HCT116 (cell line): Measurements from ENCODE around the gene CTIF.

ENCODE experiments used
- CTCF ChIP-seq, 3 experiments: fragments of 200-600 bp in 1 of 3; sonication (generic) in 1 of 3; IDR thresholded peaks in 2 of 3; conservative IDR thresholded peaks in 1 of 3; 2 replicates each; pipeline ENCODE4 v1.5.1; 2012 to 2017; ENCODE audit warnings: low read depth in 2 of 3, low read length in 2 of 3, antibody characterized with exemption in 1 of 3, borderline replicate concordance in 1 of 3, control low read depth in 1 of 3, mild to moderate bottlenecking in 1 of 3, mixed read lengths in 1 of 3, mixed run types in 1 of 3, moderate library complexity in 1 of 3; ENCODE audit not compliant: insufficient read depth in 1 of 3
- ELF1 ChIP-seq: IDR thresholded peaks from 2 replicates; pipeline ENCODE4 v1.6.1; 2012; ENCODE audit warnings: low read depth, borderline replicate concordance
- EZH2 ChIP-seq: fragments of 200-600 bp; sonication (generic); IDR thresholded peaks from 2 replicates; pipeline ENCODE4 v1.6.1; 2017; ENCODE audit warnings: antibody characterized with exemption, mixed run types
- EZH2phosphoT487 ChIP-seq: fragments of 200-600 bp; IDR thresholded peaks from 2 replicates; pipeline ENCODE4 v1.6.1; 2018; ENCODE audit warnings: antibody characterized with exemption, borderline replicate concordance
- RAD21 ChIP-seq: IDR thresholded peaks from 2 replicates; pipeline ENCODE4 v1.6.1; 2012; ENCODE audit warnings: low read depth, mild to moderate bottlenecking

DNA sequence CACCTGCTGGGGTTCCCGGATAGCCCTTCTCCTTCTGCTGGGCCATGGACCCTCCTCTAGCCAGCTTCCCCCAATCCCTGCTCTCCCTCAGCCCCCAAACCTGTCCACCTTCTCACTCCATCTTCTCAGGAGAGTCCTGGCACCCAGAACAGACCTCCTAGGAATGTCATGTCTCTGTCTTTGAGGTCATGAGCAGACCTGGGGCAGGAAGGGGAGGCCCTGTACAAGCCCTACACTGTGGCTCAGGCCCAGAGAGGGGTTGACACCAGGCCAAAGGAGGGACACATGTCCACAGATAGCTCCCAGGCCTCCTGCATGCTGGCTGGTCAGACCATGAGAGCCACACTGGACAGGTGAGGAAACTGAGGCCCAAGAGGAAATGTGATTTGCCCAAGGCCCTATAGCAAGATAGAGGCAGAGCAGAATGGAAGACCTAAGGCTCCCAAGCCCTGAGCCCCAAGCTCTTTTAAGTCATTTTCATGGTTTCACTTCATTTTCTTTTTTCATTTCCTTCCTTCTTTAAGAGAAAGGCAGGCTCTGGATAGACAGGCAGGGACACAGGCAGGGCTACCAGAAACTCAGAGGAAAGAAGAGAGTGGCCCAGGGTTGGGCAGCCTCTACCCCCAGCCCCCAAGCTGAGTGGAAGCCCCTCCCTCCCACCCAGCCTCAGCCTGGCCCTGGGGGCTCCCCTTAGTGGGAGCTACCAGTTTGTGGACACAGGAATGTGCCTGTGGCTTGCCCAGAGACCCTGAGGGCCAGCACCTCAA is 252.2 kb downstream of the CTIF start:
- no peak for TF ChIP-seq CTCF (IDR thresholded peaks at IDR 0.05 in 2 of 3, conservative IDR thresholded peaks at IDR 0.05 in 1 of 3; ENCODE audit: borderline replicate concordance in 1 of 3, insufficient read depth in 1 of 3, low read depth in 2 of 3, low read length in 2 of 3)
- TF ChIP-seq RAD21 = no peak
- no peak for TF ChIP-seq EZH2
- TF ChIP-seq EZH2phosphoT487 = no peak
- TF ChIP-seq ELF1 = no peak
